ENCODE data around the gene CWC27. TPM values are rescaled to one million over a fixed set of nuclear protein-coding genes. Genes with fewer than 3 reads are reported as not detected.
"Not testable (repeated sequence)": the region's sequence is repeated elsewhere in the genome, so short reads cannot be mapped to it uniquely, and the experiment has no call there.

CWC27 gene
- polyA plus RNA-seq, 2 of the 4 experiments (the other 2 are of a cell fraction), result 24.1 to 48.5 TPM

GRCh38 chr5:64929833-64930232 is 161.1 kb downstream of the CWC27 start (continued):
- TF ChIP-seq KDM5A (IDR thresholded peaks at IDR 0.05) (no peak), NFE2L2 (conservative IDR thresholded peaks at IDR 0.05; ENCODE audit: low read length) (no peak)

DNA sequence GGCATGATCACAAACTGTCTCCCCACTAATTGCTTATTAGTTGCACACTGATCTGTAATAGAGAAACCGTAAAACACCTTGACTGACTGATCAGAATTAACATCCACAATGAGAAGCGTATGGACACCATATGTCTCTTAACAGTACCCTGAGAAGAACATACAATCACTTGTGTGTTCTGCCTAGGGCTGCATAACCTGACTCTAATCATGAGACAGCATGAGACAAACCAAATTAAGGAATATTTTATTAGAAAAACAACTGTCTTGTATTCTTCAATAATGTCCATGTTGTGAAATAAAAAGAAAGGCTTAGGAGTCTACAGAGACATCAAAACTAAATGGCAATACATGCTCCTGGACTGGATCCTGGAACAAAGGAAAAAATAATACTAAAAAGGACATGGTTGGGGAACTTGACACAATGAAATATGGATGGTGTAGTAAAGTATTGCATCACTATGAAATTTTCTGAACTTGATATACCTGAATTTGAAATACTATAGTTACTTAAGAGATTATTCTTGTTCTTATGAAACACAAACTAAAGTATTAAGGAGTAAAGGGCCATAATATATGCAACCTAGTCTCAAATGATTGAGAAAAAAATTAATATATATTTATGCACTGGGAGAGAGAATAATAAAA is 162.1 kb downstream of the CWC27 start:
- ATAC-seq, result no peak
- Histone ChIP-seq H3K4me2 (no peak overlapping the region), H3K27ac (no peak overlapping the region), H3K4me1 (no peaks in the 10 kb centered on the region), H3K4me3 (no peak overlapping the region), H3K9me3 (no peaks in the 10 kb centered on the region)
- no peak for TF ChIP-seq ZC3H11A (IDR thresholded peaks at IDR 0.05)
- TF ChIP-seq CHD4 (IDR thresholded peaks at IDR 0.05; ENCODE audit: borderline replicate concordance), result no peak
- no peak for TF ChIP-seq RARB (CRISPR knock-in tag; IDR thresholded peaks at IDR 0.05)
- TF ChIP-seq PHF8 (IDR thresholded peaks at IDR 0.05; ENCODE audit: borderline replicate concordance, low read depth), result no peak
- no peak for TF ChIP-seq JUNB (IDR thresholded peaks at IDR 0.05)
- no peak for TF ChIP-seq MYC (IDR thresholded peaks at IDR 0.05; ENCODE audit: borderline replicate concordance, low read length)
- no peak for TF ChIP-seq EHMT2 (IDR thresholded peaks at IDR 0.05; ENCODE audit: low read depth)
- TF ChIP-seq SMC3 (IDR thresholded peaks at IDR 0.05), result no peak
- no peak for TF ChIP-seq RFX5 (IDR thresholded peaks at IDR 0.05)
- TF ChIP-seq POLR2A (IDR thresholded peaks at IDR 0.05; ENCODE audit: low read length), result no peak
- TF ChIP-seq ZNF302 (CRISPR knock-in tag; IDR thresholded peaks at IDR 0.05), result no peak
- TF ChIP-seq HOXA7 (CRISPR knock-in tag; IDR thresholded peaks at IDR 0.05), result no peak
- no peak for TF ChIP-seq MAFK (IDR thresholded peaks at IDR 0.05; ENCODE audit: partially characterized antibody)
- TF ChIP-seq GATA3 (IDR thresholded peaks at IDR 0.05; ENCODE audit: borderline replicate concordance), result no peak
- no peak for TF ChIP-seq MAZ (IDR thresholded peaks at IDR 0.05; ENCODE audit: borderline replicate concordance, low read depth, low read length)
- no peak for TF ChIP-seq BHLHE40 (IDR thresholded peaks at IDR 0.05; ENCODE audit: low read depth, low read length)
- no peak for TF ChIP-seq CEBPB (IDR thresholded peaks at IDR 0.05)
- no peak for DNase-seq (ENCODE audit: low read depth in 1 of 2, low spot score in 1 of 2)
- 93% methylated on average over 2 of the region's 2 CpGs for WGBS (ENCODE audit: missing lambda C conversion rate)
- ChIA-PET CTCF (interaction anchor here (0.6 kb wide), 1 partner anchor 280 kb away, joined by 3 read pairs; no protein-coding TSS in a partner anchor), POLR2A (no interaction called here)
- FAIRE-seq, result no peak

DNA sequence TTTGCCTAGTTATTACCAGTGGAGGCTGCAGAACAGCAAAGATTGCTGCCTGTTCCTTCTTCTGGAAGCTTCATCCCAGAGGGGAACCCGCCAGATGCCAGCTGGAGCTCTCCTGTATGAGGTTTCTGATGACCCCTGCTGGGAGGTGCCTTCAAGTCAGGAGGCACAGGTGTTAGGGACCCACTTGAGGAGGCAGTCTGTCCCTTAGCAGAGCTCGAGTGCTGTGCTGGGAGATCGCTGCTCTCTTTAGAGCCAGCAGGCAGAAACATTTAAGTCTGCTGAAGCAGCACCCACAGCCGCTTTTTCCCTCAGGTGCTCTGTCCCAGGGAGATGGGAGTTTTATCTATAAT is 170.7 kb downstream of the CWC27 start:
- H3K4me3 ChIP-seq, FAIRE-seq, H3K9me3 ChIP-seq, POLR2A ChIA-PET: not testable (repeated sequence)
- Histone ChIP-seq H3K4me1 (peaks cover 18% of the 10 kb centered on the region; the same call in 2 of the 3 replicates), H3K27ac (peak overlapping the region; percentile 35 to 85; a peak in 4 of 6 replicates), H3K4me2 (peak overlapping the region; percentile 74)
- DNase-seq (ENCODE audit: low read depth in 1 of 2, low spot score in 1 of 2), result peak in 1 of 2 experiments; percentile 4
- CTCF ChIA-PET, result interaction anchor here (0.7 kb wide), 1 partner anchor 527 kb away, joined by 3 read pairs; no protein-coding TSS in a partner anchor
- peak in 1 of 2 experiments; percentile 64; a peak in 3 of 6 replicates for ATAC-seq
- WGBS (ENCODE audit: missing lambda C conversion rate), result 68% methylated on average over 4 of the region's 4 CpGs

- peak overlapping the region; percentile 74 for H3K4me2 ChIP-seq
These were observed 171.2 kb downstream of the CWC27 start for GRCh38 chr5:64939772-64940510.

More at GRCh38 chr5:64939772-64940510, 171.2 kb downstream of the CWC27 start:
- ATAC-seq, result peak; percentile 70 to 96; a peak in 5 of 6 replicates
- DNase-seq (ENCODE audit: low read depth in 1 of 2, low spot score in 1 of 2), result peak in 1 of 2 experiments; percentile 56
- peak overlapping the region; percentile 35 for H3K4me3 ChIP-seq
- POLR2A ChIA-PET, result interaction anchor here (0.9 kb wide), 1 partner anchor 623 kb away, joined by 4 read pairs; the partner anchor contains the start of genes CENPK and PPWD1
- CTCF ChIA-PET, result interaction anchor here (0.7 kb wide), 2 partner anchors 8 to 527 kb away, joined by 3 read pairs; no protein-coding TSS in a partner anchor
- peaks cover 18% of the 10 kb centered on the region; the same call in 2 of the 3 replicates for H3K4me1 ChIP-seq
- H3K9me3 ChIP-seq, result no peaks in the 10 kb centered on the region
- TF ChIP-seq, protein P1, sequence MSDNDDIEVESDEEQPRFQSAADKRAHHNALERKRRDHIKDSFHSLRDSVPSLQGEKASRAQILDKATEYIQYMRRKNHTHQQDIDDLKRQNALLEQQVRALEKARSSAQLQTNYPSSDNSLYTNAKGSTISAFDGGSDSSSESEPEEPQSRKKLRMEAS (IDR thresholded peaks at IDR 0.05), result peak; percentile 24; the same call in 1 of the 2 replicates
- TF ChIP-seq CHD4 (IDR thresholded peaks at IDR 0.05; ENCODE audit: borderline replicate concordance), result no peak
- peak overlapping the region; percentile 65 to 85 for H3K27ac ChIP-seq
- no peak for FAIRE-seq
- WGBS (ENCODE audit: missing lambda C conversion rate), result 37% methylated on average over 11 of the region's 17 CpGs
